ENCODE data around the gene TNC. TPM values are rescaled to one million over a fixed set of nuclear protein-coding genes. Genes with fewer than 3 reads are reported as not detected.

Gene TNC
- polyA plus RNA-seq, 1 experiment: 648 TPM

GRCh38 chr9:114998326-114998725 is 119.6 kb downstream of the TNC start:
- Histone ChIP-seq H3K27me3 (ENCODE audit: control insufficient read depth, insufficient read depth, low read length) (peaks cover 4% of the 10 kb centered on the region; the same call in 1 of the 2 replicates), H3K4me3 (ENCODE audit: low read depth, low read length) (no peak overlapping the region), H3K36me3 (ENCODE audit: control insufficient read depth, insufficient read depth, low read length) (no peaks in the 10 kb centered on the region)
- CTCF ChIA-PET: no interaction called here
- TF ChIP-seq CTCF (IDR thresholded peaks at IDR 0.05; ENCODE audit: insufficient read depth, low read depth, low read length): no peak
- DNase-seq (ENCODE audit: low read depth): no peak
- POLR2A ChIA-PET: no interaction called here

GRCh38 chr9:114995681-114996221 is 122.2 kb downstream of the TNC start:
- DNase-seq (ENCODE audit: low read depth): no peak
- peaks cover 10% of the 10 kb centered on the region for H3K27me3 ChIP-seq (ENCODE audit: control insufficient read depth, insufficient read depth, low read length)
- ChIA-PET CTCF (no interaction called here), POLR2A (no interaction called here)
- no peaks in the 10 kb centered on the region for H3K36me3 ChIP-seq (ENCODE audit: control insufficient read depth, insufficient read depth, low read length)
- H3K4me3 ChIP-seq (ENCODE audit: low read depth, low read length): no peak overlapping the region
- no peak for TF ChIP-seq CTCF (IDR thresholded peaks at IDR 0.05; ENCODE audit: insufficient read depth, low read depth, low read length)

- Histone ChIP-seq H3K27me3 (ENCODE audit: control insufficient read depth, insufficient read depth, low read length) (peaks cover 12% of the 10 kb centered on the region), H3K4me3 (ENCODE audit: low read depth, low read length) (no peak overlapping the region), H3K36me3 (ENCODE audit: control insufficient read depth, insufficient read depth, low read length) (no peaks in the 10 kb centered on the region)
- ChIA-PET CTCF (no interaction called here), POLR2A (no interaction called here)
- DNase-seq (ENCODE audit: low read depth): no peak
- TF ChIP-seq CTCF (IDR thresholded peaks at IDR 0.05; ENCODE audit: insufficient read depth, low read depth, low read length): no peak
Measured at GRCh38 chr9:114994768-114995167, 123.2 kb downstream of the TNC start.

- ChIA-PET POLR2A (no interaction called here), CTCF (interaction anchor here (0.7 to 1.2 kb wide), 3 partner anchors 19 to 181 kb away, joined by 3 read pairs; no protein-coding TSS in a partner anchor)
Measured at GRCh38 chr9:114991861-114992260, 126.1 kb downstream of the TNC start.

GRCh38 chr9:114990901-114991300 is 127.1 kb downstream of the TNC start:
- H3K36me3 ChIP-seq (ENCODE audit: control insufficient read depth, insufficient read depth, low read length): no peaks in the 10 kb centered on the region
- H3K27me3 ChIP-seq (ENCODE audit: control insufficient read depth, insufficient read depth, low read length): peaks cover 13% of the 10 kb centered on the region
- DNase-seq (ENCODE audit: low read depth): no peak
- POLR2A ChIA-PET: no interaction called here
- no peak overlapping the region for H3K4me3 ChIP-seq (ENCODE audit: low read depth, low read length)
- CTCF ChIA-PET: interaction anchor here (0.7 to 1.2 kb wide), 3 partner anchors 20 to 180 kb away, joined by 3 read pairs; no protein-coding TSS in a partner anchor
- TF ChIP-seq CTCF (IDR thresholded peaks at IDR 0.05; ENCODE audit: insufficient read depth, low read depth, low read length): no peak

More at GRCh38 chr9:114991861-114992260, 126.1 kb downstream of the TNC start:
- no peak for DNase-seq (ENCODE audit: low read depth)
- Histone ChIP-seq H3K36me3 (ENCODE audit: control insufficient read depth, insufficient read depth, low read length) (no peaks in the 10 kb centered on the region), H3K27me3 (ENCODE audit: control insufficient read depth, insufficient read depth, low read length) (peaks cover 13% of the 10 kb centered on the region), H3K4me3 (ENCODE audit: low read depth, low read length) (no peak overlapping the region)
- TF ChIP-seq CTCF (IDR thresholded peaks at IDR 0.05; ENCODE audit: insufficient read depth, low read depth, low read length): no peak

Data from BJ (cell line).